HG02973 (cell line): ENCODE results near the gene EHBP1.

Source experiments
- ATAC-seq: cut with Tn5 transposase; IDR thresholded peaks from one replicate; pipeline ENCODE4 v1.9.1; 2021; ENCODE audit warnings: moderate library complexity; ENCODE audit not compliant: unreplicated experiment

The EHBP1 gene

DNA sequence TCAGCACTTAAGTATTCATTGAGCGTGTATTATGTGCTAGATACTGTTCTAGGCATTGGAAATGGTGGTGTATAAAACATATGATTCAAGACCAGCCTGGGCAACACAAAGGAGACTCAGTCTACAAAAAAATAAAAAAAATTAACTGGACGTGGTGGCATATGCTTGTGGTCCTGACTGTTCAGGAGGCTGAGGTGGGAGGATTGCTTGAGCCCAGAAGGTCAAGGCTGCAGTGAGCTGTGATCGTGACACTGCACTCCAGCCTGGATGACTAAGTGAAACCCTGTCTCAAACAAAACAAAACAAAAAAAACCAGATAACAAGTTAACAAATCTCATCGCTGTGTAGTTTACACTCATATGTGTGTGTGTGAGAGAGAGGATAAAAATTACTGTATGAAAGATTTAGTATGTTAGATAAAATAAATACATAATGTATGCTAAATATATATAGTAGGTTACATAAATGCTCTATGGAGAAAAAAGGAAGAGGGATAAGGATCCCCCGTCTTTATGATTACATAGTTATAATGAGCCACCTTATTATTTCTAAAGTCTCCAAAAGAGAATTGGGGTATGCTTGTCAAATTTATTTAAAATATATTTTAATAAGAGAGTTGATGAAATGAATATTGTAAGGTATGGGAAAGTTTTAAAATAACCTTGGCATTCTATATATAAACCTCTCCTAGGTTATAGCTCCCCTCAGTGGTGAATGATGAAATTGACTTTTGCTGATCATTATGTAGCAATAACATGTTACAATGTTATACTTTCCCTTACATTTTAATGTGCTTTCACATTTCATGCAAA, 69.2 kb downstream of the EHBP1 start:
- ATAC-seq: no peak

DNA sequence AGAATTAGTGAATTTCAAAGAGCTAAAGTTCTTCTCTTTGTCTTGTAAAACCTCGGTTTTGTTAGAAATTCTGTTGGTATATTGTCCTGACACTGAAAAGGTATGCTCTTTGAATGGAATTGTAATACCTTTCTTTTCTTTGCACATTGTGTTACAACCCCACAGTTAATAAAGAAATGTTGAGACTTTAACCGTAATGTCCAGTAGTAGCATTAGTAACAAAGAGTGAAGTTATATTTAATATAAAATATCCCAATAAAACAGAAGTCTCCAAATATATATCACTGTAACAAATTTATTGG, 69.8 kb downstream of the EHBP1 start:
- ATAC-seq: no peak

DNA sequence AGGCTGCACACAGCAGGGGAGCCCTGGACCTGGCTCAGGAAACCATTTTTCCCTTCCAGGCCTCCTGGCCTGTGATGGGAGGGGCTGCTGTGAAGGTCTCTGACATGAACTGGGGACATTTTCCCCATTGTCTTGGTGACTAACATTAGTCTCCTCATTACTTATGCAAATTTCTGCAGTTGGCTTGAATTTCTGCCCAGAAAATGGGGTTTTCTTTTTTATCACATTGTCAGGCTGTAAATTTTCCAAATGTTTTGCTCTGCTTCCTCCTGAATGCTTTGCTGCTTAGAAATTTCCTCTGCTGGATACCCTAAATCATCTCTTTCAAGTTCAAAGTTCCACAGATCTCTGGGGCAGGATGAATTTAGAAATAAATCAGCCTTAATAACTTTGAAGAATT, 78.2 kb downstream of the EHBP1 start:
- no peak for ATAC-seq

DNA sequence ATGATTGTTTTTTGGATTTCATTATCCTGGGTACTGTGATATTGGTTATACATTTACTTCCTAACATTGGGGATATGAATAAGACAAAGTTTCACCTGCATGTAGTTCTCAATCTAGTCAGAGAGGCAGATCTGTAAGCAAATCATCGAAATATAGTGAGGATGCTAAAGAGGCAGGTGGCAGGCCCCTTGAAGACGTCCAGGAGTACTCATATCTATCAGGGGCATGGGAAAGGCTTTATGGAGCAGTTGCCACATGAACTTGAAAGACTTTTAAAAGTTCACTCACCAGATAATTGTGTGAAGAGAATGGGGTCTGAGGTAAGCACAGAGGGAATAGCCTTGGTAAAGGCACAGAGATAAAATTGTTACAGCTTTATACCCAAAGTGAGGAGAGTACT, 78.8 kb downstream of the EHBP1 start:
- ATAC-seq: no peak

DNA sequence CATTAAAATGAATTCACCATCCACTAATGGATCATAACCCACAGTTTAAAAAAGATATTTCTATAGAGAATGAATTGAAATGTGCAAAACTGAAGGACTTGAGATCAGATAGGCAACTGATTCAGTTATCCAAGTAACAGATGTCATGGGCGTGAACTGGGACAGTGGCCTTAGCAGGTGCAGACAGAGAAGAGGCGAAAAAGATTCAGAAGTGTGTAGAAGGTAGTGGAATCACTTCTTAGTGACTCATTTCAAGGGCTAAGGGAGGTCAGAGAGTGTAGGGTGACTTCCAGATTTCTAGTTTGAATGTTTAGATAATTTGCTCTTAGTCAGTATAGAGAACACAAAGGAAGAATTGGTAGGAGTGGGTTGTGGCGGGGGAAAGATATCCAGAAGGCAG, 79.7 kb downstream of the EHBP1 start:
- peak; percentile 56 for ATAC-seq

DNA sequence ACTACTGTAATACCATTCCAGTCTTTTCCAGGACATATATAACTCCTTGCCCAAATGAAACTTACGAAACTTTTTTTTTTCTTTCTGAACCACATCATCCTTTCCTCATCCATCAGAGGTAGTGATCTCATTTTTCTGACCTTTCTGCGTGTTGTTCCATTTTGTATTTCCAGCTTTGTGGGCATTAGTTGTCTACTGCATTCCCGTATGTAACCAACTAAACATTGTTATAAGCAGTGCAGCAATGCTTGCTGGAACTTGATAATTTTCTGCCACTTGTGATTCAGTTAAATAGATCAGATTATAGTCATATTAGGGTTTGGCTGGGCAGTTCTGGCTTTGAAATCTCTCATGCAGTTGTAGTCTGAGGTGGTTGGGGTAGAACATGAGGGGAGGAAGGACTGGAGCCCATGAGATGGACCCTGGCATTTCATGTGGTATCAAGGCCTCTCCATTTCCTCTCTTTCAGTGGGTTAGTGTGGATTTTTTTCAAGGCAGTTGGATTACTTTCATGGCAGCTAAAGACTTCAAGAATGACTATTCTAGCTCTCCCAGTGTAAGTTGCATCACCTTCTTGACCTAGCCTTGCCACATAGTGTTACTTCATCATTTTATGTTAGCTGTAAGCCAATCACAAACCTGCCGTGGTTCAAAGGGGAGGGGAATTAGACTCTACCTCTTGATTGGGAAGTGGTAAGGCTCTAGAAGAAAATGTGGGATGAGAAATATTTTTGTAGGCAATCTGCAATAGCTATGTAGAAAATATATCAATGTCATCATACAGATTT, 80.5 kb downstream of the EHBP1 start:
- no peak for ATAC-seq

DNA sequence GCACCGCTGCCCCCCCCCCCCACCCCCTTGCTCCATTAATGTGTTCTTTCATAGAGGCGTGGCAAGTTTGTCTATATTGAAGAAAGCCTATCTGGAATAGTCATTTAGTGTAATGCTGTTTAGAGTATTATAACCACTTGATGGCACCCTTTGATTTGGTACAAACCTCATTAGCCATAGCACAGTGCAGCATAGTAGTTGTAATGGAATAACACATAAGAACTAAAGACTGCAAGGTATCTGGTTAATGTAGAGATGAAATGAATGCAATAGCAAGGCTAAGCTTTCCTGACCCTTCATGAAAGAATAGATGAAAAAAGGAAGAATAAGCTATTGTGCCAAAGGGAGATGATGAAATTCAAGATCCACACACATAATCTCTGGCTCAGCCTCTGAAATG, 81.9 kb downstream of the EHBP1 start:
- ATAC-seq: no peak

DNA sequence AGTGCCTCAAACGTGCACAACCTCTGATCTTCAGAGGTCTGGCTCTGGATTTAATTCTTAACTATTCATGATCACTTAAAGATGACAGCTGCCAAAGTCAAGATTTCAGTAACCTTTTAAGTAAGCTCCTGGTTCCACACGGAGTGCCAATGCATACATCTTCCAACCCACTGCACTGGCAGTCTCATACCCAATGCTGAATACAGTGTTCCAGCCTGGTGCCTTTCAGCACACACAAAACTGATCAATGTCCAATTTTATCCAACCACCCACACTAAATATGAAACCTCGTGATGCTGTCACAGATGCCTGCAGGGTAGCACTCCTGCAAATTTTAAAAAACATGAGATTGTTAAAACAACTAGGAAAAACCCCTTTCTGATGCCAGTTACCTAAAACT, 84.0 kb downstream of the EHBP1 start:
- ATAC-seq: no peak

DNA sequence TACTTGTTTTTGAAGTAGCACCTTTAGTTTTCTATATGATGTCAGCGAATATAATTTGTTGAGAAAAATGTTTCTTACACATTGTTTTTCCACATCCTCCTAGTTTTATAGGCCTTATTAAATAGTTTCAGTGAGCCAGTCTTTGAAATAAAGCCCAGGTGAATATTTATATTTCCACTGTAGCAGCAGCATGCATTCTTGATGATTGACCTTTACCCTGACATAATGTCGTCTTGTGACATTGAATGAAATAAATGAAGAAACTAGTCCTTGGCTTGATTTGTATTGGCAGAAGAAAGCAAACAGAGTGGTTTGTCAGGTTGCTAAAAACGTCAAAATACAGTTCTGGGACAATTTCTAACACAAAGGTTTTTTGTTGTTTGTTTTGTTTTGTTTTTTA, 84.4 kb downstream of the EHBP1 start:
- ATAC-seq: no peak

DNA sequence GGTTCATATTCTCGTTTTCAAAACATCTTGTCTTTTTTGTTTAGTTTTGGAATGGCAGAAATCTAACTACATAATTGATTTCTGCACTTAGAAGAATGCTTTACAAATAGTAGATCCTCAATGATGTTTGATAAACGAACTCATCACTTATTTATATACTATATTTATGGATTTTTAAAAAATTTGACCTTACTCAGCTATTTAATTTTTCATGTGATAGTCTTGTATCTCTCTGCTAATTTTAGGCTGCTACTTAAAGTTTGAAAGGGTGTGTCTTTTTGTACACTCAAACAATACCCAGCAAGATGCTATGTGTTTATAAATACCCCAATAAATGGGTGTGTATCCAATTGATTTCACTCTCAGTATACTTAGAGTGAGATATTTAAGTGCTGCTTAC, 86.9 kb downstream of the EHBP1 start:
- ATAC-seq: no peak

DNA sequence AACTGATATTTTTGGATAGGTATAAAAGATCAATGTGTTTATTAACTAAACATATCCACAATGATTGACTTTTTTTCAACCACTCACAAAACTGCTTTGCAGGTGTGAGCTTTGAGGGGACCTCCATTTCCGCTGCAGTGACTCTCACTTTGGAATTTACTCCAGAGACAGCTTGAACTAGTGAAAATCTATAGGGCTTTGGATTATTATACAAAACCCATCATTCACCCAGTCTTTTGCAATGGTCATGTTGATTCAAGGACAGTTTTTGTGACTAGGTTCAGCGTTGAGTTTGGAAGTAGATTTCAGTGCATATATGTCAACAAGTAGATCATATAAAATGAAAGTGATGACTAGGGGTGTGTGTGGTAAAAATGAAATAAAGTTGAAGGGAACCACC, 87.7 kb downstream of the EHBP1 start:
- no peak for ATAC-seq

DNA sequence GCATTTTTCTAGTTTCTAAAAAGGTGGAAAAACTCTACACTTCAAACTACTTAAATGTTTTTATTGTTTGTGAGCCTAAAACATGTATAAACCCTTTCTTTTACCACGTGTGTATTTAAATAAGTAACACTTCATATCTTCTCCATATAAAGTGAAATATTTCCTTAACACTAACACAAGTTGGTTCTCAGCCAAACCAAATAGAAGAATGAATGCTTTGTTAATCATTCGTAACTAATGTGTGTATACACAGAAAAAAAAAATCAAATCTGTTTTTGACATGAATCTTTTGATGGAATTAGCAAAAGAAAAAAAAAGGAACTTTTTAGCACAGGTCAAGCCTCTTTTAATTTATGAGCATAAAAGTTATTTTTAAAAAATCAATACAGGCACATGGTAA, 89.3 kb downstream of the EHBP1 start:
- no peak for ATAC-seq

DNA sequence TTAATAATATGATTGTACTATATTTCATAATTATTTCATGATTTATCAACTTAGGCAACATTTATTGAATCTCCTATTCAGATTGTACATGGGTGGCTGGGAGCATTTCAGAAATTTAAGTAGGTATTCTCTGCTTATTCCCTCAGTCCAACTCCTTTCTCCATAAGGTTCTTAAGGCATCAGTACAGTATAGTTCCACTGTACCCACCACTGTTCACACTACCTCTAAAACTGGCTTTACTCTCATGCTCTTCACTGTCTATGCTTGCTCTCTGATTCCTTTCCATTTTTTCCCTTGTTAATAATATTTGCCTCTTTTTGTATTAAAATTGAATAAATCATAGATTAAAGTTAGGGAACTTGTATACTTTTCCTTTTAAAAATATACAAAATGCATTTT, 89.8 kb downstream of the EHBP1 start:
- no peak for ATAC-seq

DNA sequence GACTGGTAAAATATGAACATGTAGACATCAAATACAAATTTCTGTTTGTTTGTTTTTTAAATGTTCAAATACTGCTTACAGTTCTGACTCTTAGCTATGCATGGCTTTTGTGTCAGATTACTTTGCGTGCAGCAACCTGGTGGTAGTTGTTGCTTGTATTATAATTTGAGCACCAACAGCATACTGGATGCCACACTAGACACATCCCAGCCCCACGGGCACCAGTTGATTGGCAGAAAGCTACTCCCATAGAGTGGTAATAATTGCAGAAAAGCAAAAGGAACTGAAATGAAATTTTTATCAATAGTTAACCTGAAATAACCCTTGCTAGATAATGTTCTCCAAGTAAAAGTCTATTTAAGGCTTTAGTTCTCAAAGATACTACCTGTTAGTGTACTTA, 91.6 kb downstream of the EHBP1 start:
- ATAC-seq: no peak

DNA sequence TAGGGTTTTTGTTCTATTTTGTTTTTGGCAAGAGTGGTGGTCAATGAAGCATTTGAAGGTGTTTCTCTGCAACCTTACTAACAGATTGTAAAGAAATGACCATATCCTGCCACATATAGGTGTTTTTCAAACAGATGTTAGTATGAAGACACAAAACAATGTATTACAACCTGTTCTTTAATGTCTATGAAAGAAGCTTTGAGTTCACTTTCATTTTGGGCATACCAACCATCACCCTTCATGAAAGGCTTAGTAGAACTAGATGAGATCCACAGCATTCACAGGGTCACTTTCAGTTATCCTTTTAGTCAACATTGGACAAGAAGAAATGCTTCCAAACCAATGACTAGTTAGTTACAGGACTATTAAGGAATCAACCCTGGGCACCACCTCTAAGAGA, 95.1 kb downstream of the EHBP1 start:
- peak; percentile 72 for ATAC-seq

DNA sequence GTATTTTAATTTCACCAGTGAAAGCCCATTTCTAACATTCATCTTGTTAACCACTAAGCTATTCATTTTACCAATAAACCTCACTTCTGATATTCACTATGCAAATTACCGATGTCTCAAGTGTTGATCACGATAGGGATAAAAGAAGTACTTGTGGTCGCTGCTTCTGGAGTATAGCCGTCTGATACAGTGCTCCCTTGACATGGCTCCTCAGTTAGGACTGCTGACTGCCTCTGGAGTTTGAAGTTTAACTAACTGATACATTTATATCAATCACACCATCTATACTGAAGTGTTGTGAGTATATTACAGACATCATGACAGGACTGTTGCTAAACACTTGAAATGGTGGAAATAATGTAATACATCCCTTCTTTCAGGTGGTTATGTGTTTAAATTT, 95.6 kb downstream of the EHBP1 start:
- no peak for ATAC-seq

DNA sequence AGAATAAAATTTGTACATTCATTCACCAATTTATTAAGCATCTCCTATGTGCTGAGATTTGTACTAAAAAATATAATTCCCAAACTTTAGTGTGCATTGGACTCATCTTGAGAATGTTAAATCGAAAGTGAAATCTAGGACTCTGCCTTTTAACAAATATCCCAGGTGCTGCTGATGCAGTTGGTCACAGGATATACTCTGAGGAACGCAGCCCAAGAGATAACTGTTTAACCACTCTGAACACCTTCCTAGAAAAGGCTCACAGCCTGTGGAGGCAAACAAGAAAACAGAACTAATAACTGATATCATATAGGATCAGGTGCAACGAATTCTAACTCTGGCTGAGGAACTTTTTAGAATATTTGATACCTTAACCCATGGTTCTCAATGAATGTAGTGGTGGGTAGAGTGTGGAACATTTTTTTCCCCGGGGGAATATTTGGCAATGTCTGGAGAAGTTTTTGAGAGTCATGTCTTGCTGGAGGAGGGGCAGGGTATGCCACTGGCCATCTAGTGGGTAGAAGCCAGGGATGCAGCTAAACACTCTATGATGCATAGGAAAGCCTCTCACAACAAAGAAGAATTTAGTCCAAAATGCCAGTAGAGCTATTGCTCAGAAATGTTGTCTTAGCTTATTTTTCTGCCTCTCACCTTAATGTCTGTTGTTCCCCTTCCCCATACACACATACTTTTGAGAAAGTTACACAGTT, 96.5 kb downstream of the EHBP1 start:
- ATAC-seq: no peak

DNA sequence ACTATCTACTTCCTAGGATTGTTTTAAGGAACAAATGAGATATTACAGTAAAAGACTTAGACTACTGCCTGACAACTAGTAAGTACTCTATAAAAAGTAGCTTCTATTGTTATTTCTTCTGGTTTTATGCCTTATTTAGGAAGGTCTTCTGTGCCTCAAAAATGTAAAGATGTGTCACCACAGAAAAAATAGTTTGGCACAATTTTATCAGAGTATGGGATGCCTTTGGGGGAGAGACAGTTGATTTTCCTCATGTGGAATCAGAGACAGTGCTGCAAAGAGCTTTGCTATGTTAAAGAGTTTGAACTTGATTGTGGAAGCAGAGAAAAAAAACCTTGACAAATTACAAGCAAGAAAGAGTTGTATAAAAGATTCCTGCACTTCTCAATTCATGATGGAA, 98.4 kb downstream of the EHBP1 start:
- no peak for ATAC-seq

DNA sequence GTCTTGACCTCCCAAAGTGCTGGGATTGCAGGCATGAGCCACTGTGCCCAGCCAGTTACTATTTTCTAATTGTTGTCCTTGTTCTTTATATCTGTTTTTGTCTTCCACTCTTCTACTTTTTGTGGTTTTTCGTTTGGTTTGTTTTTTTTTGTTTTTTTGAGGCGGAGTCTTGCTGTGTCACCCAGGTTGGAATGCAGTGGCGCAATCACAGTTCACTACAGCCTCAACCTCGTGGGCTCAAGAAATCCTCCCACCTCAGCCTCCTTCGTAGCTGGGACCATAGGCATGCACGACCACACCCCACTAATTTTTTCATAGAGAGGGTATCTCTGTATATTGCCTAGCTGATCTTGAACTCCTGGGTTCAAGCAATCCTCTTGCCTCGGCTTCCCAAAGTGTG, 100.7 kb downstream of the EHBP1 start:
- ATAC-seq: no peak

DNA sequence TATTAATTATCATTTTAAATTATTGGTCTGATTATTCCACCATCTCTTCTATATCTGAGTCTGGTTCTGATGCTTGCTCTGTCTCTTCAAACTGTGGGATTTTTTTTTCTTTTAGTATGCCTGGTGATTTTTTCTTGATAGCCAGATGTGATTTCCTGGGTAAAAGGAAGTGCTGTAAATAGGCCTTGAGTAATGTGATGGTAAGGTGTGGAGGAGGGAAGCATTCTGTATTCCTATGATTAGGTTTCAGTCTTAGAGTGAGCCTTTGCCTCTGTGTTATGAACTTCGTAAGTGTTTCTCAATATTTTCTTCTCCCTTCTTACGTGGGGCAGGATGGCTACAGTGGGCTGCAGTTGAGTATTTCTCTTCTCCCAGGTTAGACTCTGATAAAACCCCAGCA, 103.0 kb downstream of the EHBP1 start:
- no peak for ATAC-seq

DNA sequence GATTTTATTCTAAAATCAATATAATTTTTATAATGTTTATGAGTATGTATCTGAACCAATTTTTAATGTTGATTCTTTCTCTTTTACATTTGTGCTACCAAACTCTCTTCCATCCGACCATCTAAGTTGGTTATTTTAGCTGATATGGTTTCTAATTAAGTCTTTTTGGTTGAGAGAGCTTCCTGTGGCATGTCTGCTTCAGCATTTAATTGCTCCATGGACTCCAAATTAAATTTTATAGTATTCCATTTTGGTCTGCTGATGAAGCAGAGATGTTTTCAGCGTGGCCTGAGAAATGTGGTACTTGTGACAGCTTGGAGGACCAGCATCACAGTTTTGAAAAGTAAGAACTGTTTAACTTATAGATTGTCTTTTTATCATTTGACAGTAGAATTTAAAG, 105.6 kb downstream of the EHBP1 start:
- no peak for ATAC-seq

DNA sequence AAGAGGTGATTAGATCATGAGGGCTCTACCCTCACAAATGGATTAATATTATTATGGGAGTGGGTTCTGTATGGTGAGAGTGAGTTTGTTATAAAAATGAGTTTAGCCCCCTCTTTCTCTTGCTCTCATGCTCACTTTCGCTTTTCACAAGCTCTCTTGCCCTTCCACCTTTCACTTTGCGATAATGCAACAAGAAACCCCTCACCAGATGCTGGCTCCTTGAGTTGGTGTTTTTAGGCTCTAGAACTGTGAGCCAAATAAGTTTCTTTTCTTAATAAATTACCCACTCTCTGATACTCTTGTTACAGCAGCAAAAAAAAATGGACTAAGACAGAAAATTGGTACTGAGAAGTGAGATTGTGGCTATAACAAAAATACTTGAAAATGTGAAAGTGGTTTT, 106.5 kb downstream of the EHBP1 start:
- ATAC-seq: no peak
